ENCODE data around the gene CAPNS1.
"Not testable (repeated sequence)": the region's sequence is repeated elsewhere in the genome, so short reads cannot be mapped to it uniquely, and the experiment has no call there.

Gene CAPNS1

DNA sequence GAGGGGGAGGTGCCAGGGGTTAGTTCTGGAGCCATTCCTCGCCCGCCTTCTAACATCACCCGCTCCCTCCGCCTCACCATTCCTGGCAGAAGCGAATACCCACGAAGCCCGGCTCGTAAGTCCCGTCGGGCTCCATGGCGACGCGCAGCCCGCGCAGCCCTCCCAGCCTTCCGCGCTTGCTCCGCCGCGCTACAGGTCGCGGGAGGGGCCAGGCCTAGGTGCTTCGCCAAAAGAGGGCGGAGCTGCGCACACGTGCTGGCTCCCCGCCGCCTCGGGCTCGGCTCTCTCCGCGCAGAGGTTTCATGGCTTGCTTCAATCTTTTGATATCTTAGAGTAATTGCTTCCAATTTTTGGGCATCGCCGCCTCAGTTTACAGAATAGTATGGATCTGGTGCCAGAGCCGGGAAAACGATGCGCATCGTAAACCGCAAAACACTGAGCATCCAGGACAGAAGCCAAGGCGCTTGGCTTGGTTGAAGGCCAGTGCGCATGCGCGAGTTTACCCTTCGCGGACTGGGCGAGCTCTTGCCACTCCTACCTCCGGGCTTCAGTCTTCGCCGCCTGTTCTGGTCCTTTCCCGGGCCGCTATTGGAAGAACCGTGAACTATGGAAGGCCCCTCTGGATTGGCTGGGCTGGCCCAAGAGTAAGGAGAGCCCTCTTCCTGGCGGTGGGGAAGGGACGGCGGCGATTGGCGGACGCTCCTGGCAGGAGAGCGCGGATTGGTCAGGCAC is 25.0 kb upstream of the CAPNS1 start, which contains the start of gene POLR2I:
POLR2I (minus strand) TSS at position 155 of the 732 bp plus-strand sequence; CDS start at position 136, 19 bp downstream.
- peak; percentile 99 to 100 for DNase-seq

DNA sequence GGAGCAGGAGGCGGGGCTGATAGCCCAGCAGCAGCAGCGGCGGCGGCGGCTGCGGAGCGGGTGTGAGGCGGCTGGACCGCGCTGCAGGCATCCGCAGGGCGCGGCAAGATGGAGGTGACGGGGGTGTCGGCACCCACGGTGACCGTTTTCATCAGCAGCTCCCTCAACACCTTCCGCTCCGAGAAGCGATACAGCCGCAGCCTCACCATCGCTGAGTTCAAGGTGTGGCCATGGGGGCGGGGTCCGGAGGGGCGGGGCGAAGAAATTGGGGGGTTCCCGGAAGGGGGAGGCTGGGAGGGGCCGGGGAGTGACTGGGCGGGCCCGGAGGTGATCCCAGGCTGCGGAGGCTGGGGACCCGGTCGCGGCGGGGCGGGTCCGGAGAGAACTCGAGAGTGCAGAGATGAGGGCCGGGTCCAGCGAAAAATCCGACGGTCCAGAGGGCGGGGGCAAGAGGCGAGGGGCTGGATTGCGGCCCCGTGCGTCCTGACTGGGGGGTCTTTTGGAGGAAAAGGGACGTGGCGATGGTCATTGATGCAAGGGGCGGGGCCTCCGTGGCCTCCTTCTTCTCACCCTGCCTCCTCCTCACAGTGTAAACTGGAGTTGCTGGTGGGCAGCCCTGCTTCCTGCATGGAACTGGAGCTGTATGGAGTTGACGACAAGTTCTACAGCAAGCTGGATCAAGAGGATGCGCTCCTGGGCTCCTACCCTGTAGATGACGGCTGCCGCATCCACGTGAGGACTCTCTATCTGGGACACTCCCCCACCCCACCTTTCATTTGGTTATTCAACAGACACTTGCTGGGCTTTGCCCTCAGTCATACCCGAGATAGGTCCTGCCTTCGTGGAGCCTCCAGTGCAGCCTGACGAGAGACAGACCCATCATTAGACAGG is 24.2 kb upstream of the CAPNS1 start, which contains the start of gene TBCB:
TBCB (plus strand) TSS at position 16 of the 891 bp plus-strand sequence; CDS start at position 109, 93 bp downstream.
- DNase-seq, result peak in 1 of 2 experiments; percentile 82

DNA sequence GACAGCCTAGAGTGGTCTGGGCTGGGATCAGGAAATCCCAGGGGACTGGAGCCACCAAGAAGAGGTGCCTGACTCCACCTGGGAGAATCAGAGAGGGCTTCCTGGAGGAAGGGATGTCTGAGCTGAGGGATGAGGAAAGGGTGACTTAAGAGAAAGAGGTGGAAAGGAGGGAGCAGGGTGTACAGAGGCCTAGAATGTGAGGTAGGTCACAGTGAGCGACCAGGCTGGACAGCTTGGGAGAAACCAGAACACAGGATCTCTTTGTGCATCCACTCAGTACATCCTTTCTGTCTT is 23.6 kb upstream of the CAPNS1 start:
- DNase-seq, result no peak

DNA sequence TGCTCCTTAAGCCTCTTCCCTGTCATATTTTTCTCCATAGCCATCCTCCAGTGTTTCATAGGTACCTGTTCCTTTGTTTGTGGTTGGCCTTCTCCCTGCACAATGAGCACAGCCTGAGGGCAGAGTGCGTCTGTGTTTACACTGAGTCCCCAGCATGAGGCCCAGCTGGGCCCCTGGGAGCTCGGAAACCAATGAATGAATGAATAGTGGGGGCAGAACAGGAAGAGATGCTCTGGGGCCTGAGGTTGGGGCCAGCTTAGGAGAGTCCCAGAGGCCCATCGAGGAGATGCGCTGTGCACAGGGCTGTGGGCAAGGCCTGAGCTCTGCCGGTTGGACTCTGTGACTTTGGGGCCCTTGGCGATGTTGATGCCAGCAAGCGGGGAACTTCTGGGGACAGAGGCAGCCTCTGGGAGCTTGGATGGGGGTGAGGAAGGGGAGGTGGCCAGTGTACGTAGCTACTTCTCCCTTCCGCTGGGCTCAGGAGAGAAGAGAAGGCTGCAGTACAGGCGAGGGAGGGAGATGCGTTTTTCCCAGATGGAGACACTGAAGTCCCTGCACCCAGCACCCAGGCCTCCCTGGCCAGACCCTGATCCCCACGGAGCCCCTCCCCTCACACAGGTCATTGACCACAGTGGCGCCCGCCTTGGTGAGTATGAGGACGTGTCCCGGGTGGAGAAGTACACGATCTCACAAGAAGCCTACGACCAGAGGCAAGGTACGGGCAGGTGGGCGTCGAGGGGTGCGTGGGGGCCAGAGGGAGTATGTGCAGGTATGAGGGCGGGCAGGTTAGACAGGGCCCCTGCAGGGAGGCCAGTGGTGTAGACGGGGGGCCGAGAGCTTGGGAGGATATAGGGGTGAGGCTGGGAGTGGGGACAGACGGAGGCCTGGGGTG is 19.5 kb upstream of the CAPNS1 start:
- no peak for DNase-seq

DNA sequence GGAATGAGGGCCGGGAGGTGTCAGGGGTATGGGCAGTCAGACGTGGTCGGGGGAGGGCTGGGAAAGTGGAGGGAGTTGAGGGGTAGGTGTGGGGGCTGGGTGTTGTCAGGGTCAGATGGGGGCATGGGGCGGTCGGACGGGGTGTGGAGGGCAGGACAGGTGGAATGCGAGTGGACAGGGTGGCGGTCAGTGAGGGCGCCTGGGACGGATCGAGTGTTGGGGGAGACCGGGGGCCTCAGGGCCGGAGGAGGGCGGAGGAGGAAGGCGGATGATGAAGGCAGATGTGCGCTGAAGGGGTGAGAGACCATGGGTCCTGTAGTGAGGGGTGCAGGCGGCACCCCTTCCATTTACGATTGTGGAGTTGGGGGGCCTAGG is 18.9 kb upstream of the CAPNS1 start:
- DNase-seq, result no peak

DNA sequence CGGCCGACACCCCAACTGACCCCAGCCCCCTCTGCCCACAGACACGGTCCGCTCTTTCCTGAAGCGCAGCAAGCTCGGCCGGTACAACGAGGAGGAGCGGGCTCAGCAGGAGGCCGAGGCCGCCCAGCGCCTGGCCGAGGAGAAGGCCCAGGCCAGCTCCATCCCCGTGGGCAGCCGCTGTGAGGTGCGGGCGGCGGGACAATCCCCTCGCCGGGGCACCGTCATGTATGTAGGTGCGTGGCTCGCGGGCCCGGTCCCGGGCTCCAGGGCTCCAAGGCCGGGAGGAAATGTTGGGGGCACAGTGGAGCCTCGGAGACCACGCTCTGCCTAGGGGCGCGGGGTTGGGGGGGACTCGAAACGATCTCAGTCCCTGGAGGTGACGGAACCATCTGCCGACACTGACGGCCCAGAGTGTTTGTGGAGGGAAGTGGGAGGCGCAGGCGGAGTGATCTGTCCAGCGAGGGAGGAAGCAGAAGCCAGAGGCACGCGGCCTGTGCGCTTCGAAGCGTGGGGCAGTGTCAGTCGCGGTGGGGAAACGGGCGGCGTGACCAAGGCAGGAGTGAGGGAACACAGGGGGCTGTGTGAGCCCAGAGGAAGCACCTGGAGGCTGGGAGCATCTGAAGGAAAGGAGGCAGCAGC is 18.3 kb upstream of the CAPNS1 start:
- DNase-seq, result no peak

DNA sequence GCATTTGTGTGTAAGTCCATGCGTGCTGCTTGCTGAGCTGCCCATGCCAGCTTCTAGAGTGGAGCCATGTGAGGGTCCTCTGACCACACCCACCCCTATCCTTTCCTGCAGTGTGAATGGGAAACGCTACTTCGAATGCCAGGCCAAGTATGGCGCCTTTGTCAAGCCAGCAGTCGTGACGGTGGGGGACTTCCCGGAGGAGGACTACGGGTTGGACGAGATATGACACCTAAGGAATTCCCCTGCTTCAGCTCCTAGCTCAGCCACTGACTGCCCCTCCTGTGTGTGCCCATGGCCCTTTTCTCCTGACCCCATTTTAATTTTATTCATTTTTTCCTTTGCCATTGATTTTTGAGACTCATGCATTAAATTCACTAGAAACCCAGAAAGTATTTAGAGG is 14.3 kb upstream of the CAPNS1 start:
- no peak for DNase-seq

DNA sequence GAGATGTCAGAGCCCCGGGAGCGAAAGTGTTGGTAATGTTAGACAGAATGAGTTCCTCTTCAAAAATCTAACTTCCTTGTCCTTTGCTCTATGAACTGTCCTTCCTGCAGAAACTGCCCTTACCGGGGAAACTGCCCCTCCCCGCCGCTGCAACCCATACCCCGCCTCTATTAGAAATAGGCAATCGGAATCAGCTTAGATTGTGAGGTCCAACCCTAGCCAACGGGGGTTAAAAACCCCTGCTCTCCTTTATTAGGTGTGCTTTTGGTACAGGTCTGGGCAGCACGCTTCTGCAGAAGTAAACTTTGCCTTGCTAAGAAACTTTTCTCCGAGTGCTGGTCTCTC is 11.5 kb upstream of the CAPNS1 start:
- DNase-seq, result peak in 1 of 2 experiments; percentile 39

DNA sequence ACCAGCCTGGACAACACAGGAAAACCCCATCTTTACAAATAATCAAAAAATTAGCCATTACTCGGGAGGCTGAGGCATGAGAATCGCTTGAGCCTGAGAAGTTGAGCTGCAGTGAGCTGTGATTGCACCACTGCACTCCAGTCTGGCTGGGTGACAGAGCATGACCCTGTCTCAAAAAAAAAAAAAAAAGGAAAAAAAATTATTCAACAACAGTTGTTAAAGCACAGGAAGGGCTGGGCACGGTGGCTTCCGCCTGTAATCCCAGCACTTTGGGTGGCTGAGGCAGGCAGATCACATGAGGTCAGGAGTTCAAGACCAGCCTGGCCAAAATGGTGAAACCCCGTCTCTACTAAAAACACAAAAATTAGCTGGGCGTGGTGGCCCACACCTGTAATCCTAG is 8.6 kb upstream of the CAPNS1 start:
- not testable (repeated sequence) for DNase-seq

DNA sequence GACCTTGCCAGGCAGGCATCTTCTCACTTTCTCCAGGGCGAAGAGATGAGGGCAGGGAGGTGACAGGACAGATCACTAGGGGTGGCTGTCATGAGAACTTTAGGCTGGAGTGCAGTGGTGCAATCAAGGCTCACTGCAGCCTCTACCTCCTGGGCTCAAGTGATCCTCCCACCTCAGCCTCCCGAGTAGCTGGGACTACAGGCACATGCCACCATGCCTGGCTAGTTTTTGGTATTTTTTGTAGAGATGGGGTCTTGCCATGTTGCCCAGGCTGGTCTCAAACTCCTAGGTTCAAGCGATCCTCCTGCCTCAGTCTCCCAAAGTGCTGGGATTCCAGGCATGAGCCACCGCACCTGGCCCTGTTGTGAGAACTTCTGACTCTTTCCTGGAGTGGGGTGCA is 5.0 kb upstream of the CAPNS1 start:
- DNase-seq, result not testable (repeated sequence)

DNA sequence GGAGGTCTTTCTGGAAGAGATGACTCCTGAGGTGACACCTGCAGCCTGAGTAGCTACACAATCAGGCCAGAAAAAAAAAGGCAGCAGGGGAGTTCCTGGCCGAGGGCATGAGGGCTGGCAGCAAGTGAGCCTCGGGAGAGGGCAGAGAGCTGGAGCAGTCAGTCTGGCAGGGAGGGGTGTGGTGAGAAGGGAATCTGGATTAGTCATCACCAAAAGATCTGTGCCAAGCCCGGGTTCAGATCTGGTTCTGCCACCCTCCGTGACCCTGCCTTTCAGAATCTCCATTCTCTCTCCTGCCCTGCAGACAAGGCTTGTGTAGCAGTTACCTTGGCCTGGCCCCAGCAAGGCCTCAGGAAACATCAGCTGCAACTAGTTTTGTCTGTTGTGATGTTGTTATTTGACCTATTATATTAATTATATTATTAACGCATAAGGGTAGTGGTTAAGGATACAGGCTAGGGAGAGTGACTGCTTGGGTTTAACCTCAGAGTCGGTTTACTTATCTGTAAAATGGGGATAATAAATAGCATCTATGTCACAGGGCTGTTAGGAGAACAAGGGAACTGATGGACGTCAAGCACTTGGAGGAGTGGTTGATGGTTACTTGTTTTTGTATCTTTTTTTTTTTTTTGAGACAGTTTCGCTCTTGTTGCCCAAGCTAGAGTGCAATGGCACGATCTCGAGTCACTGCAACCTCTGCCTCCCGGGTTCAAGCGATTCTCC is 2.7 kb upstream of the CAPNS1 start:
- DNase-seq, result no peak

DNA sequence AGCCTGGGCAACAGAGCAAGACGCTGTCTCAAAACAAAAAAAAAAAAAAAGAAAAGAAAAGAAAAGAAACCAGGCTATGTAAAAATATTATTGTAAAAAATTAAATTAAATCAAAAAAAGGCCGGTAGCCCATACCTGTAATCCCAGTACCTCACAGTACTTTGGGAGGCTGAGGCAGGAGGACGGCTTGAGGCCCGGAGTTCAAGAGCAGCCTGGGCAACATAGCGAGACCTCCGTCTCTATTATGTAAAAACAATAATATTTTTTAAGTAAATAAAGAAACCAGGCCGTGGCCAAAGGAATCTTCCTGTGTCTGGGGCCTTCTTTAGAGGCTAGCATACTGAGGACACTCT is 770 bp upstream of the CAPNS1 start:
- no peak for DNase-seq

DNA sequence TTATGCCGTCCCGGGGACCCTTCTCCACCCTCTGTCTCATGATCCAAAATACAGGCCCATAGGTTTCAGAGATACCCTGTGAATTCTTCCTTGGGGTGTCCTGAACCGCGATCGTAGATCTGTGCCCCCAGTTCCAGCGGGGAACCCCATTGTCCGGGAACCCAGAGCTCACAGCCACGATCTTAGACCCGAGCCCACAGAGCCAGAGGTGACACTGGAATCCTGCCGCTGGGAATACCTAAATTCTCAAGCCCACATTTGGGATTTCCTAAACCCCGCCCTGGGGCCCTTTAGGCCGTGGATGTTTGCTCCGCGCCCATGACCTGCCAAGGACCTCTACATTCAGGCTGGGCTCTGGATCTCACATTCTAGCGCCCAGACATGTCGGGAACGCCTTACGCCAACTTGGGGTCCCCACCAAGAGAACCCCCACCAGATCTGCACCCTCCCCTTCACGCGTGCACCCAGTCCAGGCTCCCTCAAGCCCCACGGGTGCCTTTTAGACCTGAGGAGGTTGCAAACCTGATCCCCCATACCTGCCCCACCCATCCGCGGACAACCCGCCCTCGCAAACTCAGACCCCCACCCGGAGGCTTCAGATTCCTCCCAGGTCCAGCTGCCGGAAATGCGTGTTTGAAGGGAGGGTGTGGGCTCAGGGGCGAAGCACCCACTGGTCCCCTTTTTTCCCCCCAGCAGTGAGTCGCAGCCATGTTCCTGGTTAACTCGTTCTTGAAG is 605 bp downstream of the CAPNS1 start:
- peak; percentile 54 to 72 for DNase-seq

DNA sequence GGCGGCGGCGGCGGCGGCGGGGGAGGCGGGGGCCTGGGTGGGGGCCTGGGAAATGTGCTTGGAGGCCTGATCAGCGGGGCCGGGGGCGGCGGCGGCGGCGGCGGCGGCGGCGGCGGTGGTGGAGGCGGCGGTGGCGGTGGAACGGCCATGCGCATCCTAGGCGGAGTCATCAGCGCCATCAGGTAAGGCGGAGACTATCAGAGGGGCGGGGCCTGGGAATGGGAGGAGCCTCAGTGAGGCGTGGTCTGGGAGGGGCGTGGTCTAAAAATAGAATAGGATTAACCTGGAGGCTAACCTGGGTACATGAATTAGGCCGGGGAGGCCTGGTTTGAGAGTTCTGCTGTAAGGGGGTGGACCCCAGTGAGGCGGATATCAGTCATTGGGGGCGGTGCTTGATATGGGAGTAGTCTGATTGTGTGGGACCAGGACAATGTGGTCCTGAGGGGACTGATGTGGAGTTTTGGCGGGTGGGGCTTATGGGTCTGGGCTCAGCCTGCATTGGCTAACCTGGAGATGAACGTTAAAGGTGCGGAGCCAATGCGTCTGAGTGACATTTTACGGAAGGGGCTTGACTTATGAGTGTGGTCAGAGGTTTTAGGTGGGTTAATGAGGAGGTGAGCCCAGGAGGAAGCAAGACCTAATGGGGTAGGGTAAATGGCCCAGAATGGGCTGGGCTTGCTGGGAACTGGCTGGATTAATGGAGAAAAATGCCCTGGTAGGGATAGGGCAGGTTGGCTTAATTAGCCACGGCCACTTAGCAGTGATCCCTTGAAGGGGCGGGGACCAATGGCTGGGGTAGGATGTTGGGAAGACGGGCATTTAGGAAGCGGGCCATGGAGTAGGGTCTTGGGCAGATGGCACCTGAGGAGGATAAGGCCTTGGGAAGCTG is 1.4 kb downstream of the CAPNS1 start:
- DNase-seq, result peak; percentile 72 to 81

DNA sequence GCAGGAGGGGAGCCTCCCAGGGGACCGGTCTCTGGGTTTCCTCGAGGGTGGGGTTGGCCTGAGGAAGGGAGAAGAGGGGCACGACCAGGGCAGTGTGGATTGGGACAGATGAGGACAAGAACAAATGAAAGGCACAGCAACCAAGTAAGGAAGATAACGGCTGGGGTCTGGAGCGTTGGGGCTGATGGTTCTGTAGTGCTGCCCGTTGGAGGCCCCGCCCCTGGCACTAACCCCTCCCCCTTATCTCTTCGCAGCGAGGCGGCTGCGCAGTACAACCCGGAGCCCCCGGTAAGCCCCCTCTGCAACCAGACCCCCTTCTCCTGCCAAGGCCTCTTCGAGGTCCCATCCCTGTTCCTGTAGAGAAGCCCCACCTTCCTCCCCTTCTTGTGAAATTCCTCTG is 2.2 kb downstream of the CAPNS1 start:
- DNase-seq, result no peak

DNA sequence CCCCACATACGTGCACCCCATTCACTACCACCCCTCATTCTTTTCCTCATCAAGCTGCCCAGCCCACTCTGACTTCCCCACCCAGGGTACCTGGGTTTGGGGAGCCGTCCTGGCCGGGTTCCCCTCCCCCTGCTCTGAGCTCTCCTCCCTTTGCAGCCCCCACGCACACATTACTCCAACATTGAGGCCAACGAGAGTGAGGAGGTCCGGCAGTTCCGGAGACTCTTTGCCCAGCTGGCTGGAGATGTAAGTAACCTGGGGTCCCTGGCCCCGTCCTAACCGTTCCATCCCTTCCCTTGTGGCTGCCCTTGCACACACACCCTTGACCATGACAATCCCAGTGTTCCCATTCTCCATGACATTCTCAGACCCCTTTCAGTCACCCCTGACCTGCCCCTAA is 2.6 kb downstream of the CAPNS1 start:
- DNase-seq, result no peak

DNA sequence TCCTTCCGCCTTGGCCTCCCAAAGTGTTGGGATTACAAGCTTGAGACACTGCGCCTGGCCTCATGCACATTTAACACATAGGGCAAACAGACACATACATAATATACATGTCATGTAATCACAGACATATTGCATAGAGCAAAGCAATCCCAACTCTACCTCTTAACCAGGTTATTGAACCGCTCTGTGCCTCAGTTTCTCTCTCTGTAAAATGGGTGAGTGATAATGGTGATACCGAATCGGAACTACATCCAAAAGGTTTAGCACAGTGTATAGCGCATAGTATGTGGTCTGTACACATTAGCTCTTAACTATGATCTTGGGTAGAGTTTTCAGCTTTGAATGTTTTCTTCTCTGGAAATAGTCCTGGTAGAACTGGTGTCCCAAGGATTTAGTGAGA is 4.8 kb downstream of the CAPNS1 start:
- DNase-seq, result no peak

DNA sequence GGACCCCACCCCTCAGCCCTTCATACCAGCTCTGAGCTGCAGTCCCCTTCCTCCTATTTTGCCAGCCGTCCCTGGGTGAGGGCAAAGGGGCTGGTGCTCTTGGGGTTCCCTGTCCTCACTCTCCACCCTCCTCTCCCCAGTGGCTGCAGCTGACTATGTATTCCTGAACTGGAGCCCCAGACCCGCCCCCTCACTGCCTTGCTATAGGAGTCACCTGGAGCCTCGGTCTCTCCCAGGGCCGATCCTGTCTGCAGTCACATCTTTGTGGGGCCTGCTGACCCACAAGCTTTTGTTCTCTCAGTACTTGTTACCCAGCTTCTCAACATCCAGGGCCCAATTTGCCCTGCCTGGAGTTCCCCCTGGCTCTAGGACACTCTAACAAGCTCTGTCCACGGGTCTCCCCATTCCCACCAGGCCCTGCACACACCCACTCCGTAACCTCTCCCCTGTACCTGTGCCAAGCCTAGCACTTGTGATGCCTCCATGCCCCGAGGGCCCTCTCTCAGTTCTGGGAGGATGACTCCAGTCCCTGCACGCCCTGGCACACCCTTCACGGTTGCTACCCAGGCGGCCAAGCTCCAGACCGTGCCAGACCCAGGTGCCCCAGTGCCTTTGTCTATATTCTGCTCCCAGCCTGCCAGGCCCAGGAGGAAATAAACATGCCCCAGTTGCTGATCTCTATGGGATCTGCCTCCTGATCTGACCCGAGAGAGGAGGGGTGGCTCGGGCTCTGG is 10.0 kb downstream of the CAPNS1 start:
- DNase-seq, result no peak

DNA sequence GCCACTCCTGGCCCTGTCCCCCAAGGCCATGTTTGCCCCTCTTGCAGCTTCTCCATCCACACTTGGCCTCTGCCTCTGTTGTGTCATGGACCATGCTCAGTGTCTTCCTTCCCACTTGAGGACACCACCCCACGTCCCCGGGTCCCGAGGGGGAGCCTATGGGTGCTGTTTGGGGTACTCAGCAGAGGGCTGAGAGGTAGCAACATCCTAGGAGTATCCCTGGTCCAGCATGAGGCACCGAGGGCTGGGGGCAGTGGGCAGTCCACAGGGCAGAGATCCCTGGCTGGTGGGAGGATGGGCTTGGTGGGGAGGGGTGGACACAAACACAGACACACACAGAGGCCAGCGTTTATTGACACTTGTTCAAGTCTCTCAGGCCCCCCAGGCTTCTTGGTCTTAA is 10.7 kb downstream of the CAPNS1 start:
- no peak for DNase-seq

Measured in NCI-H1930 (cell line).